ENCODE data around the gene RETREG1. TPM values are rescaled to one million over a fixed set of nuclear protein-coding genes. Genes with fewer than 3 reads are reported as not detected.

Gene RETREG1
- total and polyA plus RNA-seq, 7 experiments from 2014 or later = 37.4 to 130 (median 48.6) TPM

DNA sequence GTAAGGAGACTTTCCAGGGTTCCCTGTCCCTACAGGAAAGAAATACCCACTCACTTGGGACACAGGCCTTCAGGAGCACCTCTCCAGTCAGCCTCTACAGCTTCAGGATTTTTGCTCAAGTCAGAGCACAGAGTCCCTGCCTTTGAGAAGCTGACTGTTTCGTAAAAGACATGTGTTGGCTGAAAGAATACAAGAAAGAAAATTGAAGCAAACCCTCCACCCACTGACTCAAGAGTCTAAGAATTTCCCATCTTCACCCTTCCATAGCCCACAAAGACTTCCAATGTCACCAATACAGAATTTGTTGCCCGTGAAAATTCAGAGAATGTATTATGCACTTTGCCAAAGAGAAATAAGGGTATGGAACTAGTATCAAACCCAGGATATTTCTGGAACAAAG is 98.2 kb downstream of the RETREG1 start:
- CTCF ChIA-PET = no interaction called here
- no peak overlapping the region for H3K4me3 ChIP-seq (ENCODE audit: low read length)
- H3K27ac Mint-ChIP-seq = peak overlapping the region in 5 of 9 donors; percentile 14 to 56 (median 19)
- intact Hi-C loops (cut with micrococcal nuclease) = no loop called here
- DNase-seq (no peak), ATAC-seq (no peak)
- POLR2A ChIA-PET = no interaction called here
- peak overlapping the region in 1 of 10 donors; percentile 26 for H3K4me3 Mint-ChIP-seq
- H3K27ac ChIP-seq (ENCODE audit: low read depth, low read length) = no peak overlapping the region
- no peaks in the 10 kb centered on the region for H3K36me3 ChIP-seq (ENCODE audit: control insufficient read depth in 2 of 3, insufficient read depth in 3 of 3, low read length in 3 of 3)
- H3K9me3 Mint-ChIP-seq = no peaks in the 10 kb centered on the region
- no peaks in the 10 kb centered on the region for H3K27me3 Mint-ChIP-seq
- peaks cover 2 to 22% (median 7%) of the 10 kb centered on the region in 5 donors for H3K36me3 Mint-ChIP-seq
- peaks cover 0 to 8% of the 10 kb centered on the region in 2 donors for H3K4me1 ChIP-seq (ENCODE audit: control insufficient read depth in 2 of 2, insufficient read depth in 2 of 2, low read length in 2 of 2)
- peaks cover 13 to 98% (median 75%) of the 10 kb centered on the region in 7 donors for H3K4me1 Mint-ChIP-seq
- H3K9me3 ChIP-seq (ENCODE audit: control insufficient read depth in 2 of 3, low read length in 3 of 3) = no peaks in the 10 kb centered on the region
- H3K27me3 ChIP-seq (ENCODE audit: control insufficient read depth in 2 of 2, insufficient read depth in 2 of 2, low read length in 2 of 2) = no peaks in the 10 kb centered on the region

DNA sequence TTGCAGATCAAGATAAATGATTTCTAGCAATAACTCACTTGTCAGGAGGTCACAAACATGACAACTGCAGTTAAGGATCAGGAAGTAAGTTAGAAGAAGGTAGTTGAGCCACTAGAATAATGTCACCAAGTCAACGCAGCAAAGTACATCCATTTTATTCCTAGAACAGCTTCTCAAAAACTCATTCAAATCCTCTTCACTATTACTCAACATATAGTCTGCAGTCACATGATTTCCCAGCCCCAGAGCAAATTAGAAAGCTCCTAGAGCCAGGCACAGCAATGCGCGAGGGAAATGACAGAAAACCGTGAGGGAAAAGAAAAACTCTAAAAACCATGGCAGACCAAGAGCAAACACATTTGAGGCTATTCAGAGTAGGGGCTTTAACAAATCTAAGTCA is 101.3 kb downstream of the RETREG1 start:
- intact Hi-C loops (cut with micrococcal nuclease) = no loop called here

DNA sequence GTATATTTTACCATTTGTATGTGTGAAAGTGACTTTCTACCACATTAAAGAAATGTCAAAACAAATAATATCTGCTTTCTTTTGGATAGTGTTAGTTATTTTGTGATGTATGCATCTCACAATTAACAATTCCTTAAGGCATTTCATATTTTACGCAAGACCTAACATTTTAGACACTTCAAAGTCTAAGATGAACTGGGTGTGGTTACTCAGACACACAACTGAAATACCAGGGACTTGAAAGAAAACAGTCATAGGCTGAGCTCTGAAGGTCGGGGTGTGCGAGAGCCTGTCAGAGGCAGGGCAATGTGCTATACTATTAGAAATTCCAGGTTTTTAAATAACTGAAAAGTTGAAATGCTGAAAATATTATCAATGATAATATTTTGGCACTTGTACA is 106.7 kb downstream of the RETREG1 start:
- H3K9me3 ChIP-seq (ENCODE audit: control insufficient read depth in 2 of 3, low read length in 3 of 3) = no peaks in the 10 kb centered on the region
- H3K4me1 Mint-ChIP-seq = peaks cover 3 to 89% (median 67%) of the 10 kb centered on the region in 7 donors
- H3K36me3 Mint-ChIP-seq = peaks cover 0 to 41% (median 19%) of the 10 kb centered on the region in 5 donors
- ATAC-seq (peak; percentile 41), DNase-seq (peak in 2 of 9 donors; percentile 4 to 22)
- no peak overlapping the region for H3K4me3 ChIP-seq (ENCODE audit: low read length)
- H3K27me3 ChIP-seq (ENCODE audit: control insufficient read depth in 2 of 2, insufficient read depth in 2 of 2, low read length in 2 of 2) = no peaks in the 10 kb centered on the region
- H3K27ac Mint-ChIP-seq = peak overlapping the region in 2 of 9 donors; percentile 38 to 43
- H3K36me3 ChIP-seq (ENCODE audit: control insufficient read depth in 2 of 3, insufficient read depth in 3 of 3, low read length in 3 of 3) = no peaks in the 10 kb centered on the region
- no peak overlapping the region for H3K27ac ChIP-seq (ENCODE audit: low read depth, low read length)
- H3K4me1 ChIP-seq (ENCODE audit: control insufficient read depth in 2 of 2, insufficient read depth in 2 of 2, low read length in 2 of 2) = no peaks in the 10 kb centered on the region
- H3K4me3 Mint-ChIP-seq = peak overlapping the region in 2 of 10 donors; percentile 36
- intact Hi-C loops (cut with micrococcal nuclease) = no loop called here
- ChIA-PET POLR2A (interaction anchor here (0.5 to 0.9 kb wide), 2 partner anchors 108 to 156 kb away, joined by 3 read pairs; no protein-coding TSS in a partner anchor), CTCF (no interaction called here)
- peaks cover 0 to 6% (median 0%) of the 10 kb centered on the region in 11 donors for H3K9me3 Mint-ChIP-seq
- no peaks in the 10 kb centered on the region for H3K27me3 Mint-ChIP-seq

More for the DNA sequence above, 101.3 kb downstream of the RETREG1 start:
- Histone ChIP-seq H3K4me3 (ENCODE audit: low read length) (no peak overlapping the region), H3K9me3 (ENCODE audit: control insufficient read depth in 2 of 3, low read length in 3 of 3) (no peaks in the 10 kb centered on the region), H3K27me3 (ENCODE audit: control insufficient read depth in 2 of 2, insufficient read depth in 2 of 2, low read length in 2 of 2) (no peaks in the 10 kb centered on the region), H3K27ac (ENCODE audit: low read depth, low read length) (no peak overlapping the region), H3K36me3 (ENCODE audit: control insufficient read depth in 2 of 3, insufficient read depth in 3 of 3, low read length in 3 of 3) (no peaks in the 10 kb centered on the region), H3K4me1 (ENCODE audit: control insufficient read depth in 2 of 2, insufficient read depth in 2 of 2, low read length in 2 of 2) (no peaks in the 10 kb centered on the region)
- DNase-seq (no peak), ATAC-seq (no peak)
- ChIA-PET POLR2A (no interaction called here), CTCF (interaction anchor here (1.7 kb wide), 1 partner anchor 25 kb away, joined by 5 read pairs; no protein-coding TSS in a partner anchor)
- H3K4me3 Mint-ChIP-seq = no peak overlapping the region
- no peaks in the 10 kb centered on the region for H3K27me3 Mint-ChIP-seq
- H3K36me3 Mint-ChIP-seq = peaks cover 0 to 33% (median 15%) of the 10 kb centered on the region in 5 donors
- peaks cover 0 to 6% (median 0%) of the 10 kb centered on the region in 11 donors for H3K9me3 Mint-ChIP-seq
- H3K4me1 Mint-ChIP-seq = peaks cover 7 to 98% (median 72%) of the 10 kb centered on the region in 7 donors
- peak overlapping the region in 3 of 9 donors; percentile 9 to 44 (median 17) for H3K27ac Mint-ChIP-seq

DNA sequence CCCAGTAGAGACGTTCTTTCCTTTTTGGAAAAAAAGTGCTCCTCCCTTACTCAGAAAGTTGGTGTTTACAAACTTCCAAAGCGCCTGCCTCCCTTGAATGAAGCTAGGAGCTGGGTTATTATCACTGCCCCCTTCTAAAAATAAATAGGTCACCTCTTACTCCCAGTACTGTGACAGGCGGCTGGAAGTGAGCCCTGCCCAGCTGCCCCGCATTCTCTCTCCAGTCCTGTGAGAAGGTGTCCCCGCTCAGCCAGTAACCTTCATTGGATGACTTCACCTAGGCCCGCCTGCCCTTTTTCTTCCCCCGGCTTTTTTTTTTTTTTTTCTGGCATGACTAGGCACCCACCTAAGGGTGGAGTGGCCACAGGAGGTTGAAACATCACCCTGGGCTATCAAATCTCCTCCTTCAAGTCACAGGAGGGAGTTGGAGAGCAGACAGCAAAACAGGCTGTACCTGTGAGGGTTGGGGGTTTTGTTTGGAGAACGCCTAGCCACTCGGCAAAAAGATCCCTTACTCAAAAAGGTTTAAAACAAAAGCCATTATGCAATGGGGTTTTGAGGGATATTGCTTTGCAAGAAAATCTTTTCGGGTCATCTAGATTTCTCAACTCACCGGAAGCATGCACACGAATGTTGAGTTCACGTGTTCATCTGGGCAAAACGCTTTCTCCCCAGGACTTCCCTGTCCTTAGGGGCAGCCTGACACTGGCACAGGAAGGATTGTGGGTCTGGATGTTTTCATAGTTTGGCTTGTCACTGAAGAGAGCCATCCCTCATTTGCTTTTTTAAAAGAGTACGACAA is 107.9 kb downstream of the RETREG1 start:
- peak overlapping the region in 1 of 10 donors; percentile 4 for H3K4me3 Mint-ChIP-seq
- CTCF ChIA-PET = no interaction called here
- peaks cover 6 to 53% (median 23%) of the 10 kb centered on the region in 5 donors for H3K36me3 Mint-ChIP-seq
- H3K27ac ChIP-seq (ENCODE audit: low read depth, low read length) = no peak overlapping the region
- H3K4me1 Mint-ChIP-seq = peaks cover 7 to 91% (median 74%) of the 10 kb centered on the region in 7 donors
- H3K4me3 ChIP-seq (ENCODE audit: low read length) = no peak overlapping the region
- DNase-seq (no peak), ATAC-seq (peak; percentile 34)
- H3K27me3 ChIP-seq (ENCODE audit: control insufficient read depth in 2 of 2, insufficient read depth in 2 of 2, low read length in 2 of 2) = no peaks in the 10 kb centered on the region
- no peaks in the 10 kb centered on the region for H3K27me3 Mint-ChIP-seq
- POLR2A ChIA-PET = no interaction called here
- intact Hi-C loops (cut with micrococcal nuclease) = no loop called here
- H3K27ac Mint-ChIP-seq = peak overlapping the region in 4 of 9 donors; percentile 39 to 58 (median 48)
- no peaks in the 10 kb centered on the region for H3K9me3 ChIP-seq (ENCODE audit: control insufficient read depth in 2 of 3, low read length in 3 of 3)
- H3K9me3 Mint-ChIP-seq = peaks cover 0 to 6% (median 0%) of the 10 kb centered on the region in 11 donors
- H3K36me3 ChIP-seq (ENCODE audit: control insufficient read depth in 2 of 3, insufficient read depth in 3 of 3, low read length in 3 of 3) = no peaks in the 10 kb centered on the region
- no peaks in the 10 kb centered on the region for H3K4me1 ChIP-seq (ENCODE audit: control insufficient read depth in 2 of 2, insufficient read depth in 2 of 2, low read length in 2 of 2)

DNA sequence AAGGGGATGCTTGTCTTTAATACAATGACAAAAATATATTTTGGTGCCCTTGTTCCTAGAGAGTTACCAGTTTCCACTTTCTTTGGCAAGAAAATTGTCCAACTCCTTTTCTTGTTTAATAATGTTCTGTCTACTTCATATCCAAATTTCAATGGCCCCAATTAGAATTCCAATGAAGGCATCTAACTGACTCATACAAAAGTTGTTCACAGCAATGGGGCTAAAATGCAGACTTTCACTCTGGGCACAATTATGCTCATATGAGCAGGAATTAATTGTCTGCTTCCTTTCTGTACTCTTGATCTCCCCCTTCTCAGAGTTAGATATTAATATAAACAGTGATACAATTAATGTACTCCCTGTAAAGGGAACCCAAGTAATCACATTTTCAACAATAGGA is 109.1 kb downstream of the RETREG1 start:
- peaks cover 0 to 6% (median 0%) of the 10 kb centered on the region in 11 donors for H3K9me3 Mint-ChIP-seq
- no peak overlapping the region for H3K4me3 ChIP-seq (ENCODE audit: low read length)
- DNase-seq (no peak), ATAC-seq (no peak)
- peak overlapping the region in 1 of 9 donors; percentile 64 for H3K27ac Mint-ChIP-seq
- ChIA-PET POLR2A (interaction anchor here (0.8 kb wide), 1 partner anchor 12 kb away, joined by 3 read pairs; no protein-coding TSS in a partner anchor), CTCF (interaction anchor here (0.8 kb wide), 1 partner anchor 18 kb away, joined by 3 read pairs; no protein-coding TSS in a partner anchor)
- H3K9me3 ChIP-seq (ENCODE audit: control insufficient read depth in 2 of 3, low read length in 3 of 3) = no peaks in the 10 kb centered on the region
- H3K27me3 ChIP-seq (ENCODE audit: control insufficient read depth in 2 of 2, insufficient read depth in 2 of 2, low read length in 2 of 2) = no peaks in the 10 kb centered on the region
- H3K27me3 Mint-ChIP-seq = no peaks in the 10 kb centered on the region
- intact Hi-C loops (cut with micrococcal nuclease) = no loop called here
- no peaks in the 10 kb centered on the region for H3K4me1 ChIP-seq (ENCODE audit: control insufficient read depth in 2 of 2, insufficient read depth in 2 of 2, low read length in 2 of 2)
- H3K4me1 Mint-ChIP-seq = peaks cover 7 to 86% (median 66%) of the 10 kb centered on the region in 7 donors
- no peaks in the 10 kb centered on the region for H3K36me3 ChIP-seq (ENCODE audit: control insufficient read depth in 2 of 3, insufficient read depth in 3 of 3, low read length in 3 of 3)
- peaks cover 6 to 58% (median 27%) of the 10 kb centered on the region in 5 donors for H3K36me3 Mint-ChIP-seq
- no peak overlapping the region for H3K27ac ChIP-seq (ENCODE audit: low read depth, low read length)
- no peak overlapping the region for H3K4me3 Mint-ChIP-seq

DNA sequence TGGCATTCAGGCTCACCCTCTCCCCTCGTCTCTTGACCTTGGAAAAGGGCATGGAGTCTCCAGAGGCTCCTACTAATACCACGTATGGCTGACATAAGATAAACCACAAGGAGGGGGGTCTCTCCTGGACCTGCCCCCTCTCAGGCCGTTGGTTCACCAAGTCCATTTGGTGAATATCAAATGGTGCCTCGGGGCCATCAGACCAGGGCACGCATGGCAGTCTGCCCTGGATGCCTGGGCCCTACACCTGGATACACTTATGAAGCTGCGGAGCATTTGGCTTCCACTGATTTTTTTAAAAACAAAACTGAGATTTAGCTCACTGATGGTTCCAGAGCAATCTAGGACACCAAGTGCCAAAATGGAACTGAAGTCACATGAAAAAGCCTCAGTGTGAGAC is 110.9 kb downstream of the RETREG1 start:
- Mint-ChIP-seq H3K36me3 (peaks cover 8 to 50% (median 27%) of the 10 kb centered on the region in 5 donors), H3K9me3 (peaks cover 0 to 8% (median 0%) of the 10 kb centered on the region in 11 donors), H3K27ac (peak overlapping the region in 1 of 9 donors; percentile 36), H3K4me3 (no peak overlapping the region), H3K27me3 (no peaks in the 10 kb centered on the region), H3K4me1 (peaks cover 8 to 74% (median 55%) of the 10 kb centered on the region in 7 donors)
- ATAC-seq = no peak
- no peaks in the 10 kb centered on the region for H3K4me1 ChIP-seq (ENCODE audit: control insufficient read depth in 2 of 2, insufficient read depth in 2 of 2, low read length in 2 of 2)
- no peak overlapping the region for H3K4me3 ChIP-seq (ENCODE audit: low read length)
- ChIA-PET POLR2A (no interaction called here), CTCF (interaction anchor here (0.6 to 0.8 kb wide), 2 partner anchors 39 to 160 kb away, joined by 3 read pairs; no protein-coding TSS in a partner anchor)
- H3K36me3 ChIP-seq (ENCODE audit: control insufficient read depth in 2 of 3, insufficient read depth in 3 of 3, low read length in 3 of 3) = peaks cover 0 to under 1% (median 0%) of the 10 kb centered on the region in 3 experiments
- H3K9me3 ChIP-seq (ENCODE audit: control insufficient read depth in 2 of 3, low read length in 3 of 3) = no peaks in the 10 kb centered on the region
- no peak for DNase-seq
- intact Hi-C loops (cut with micrococcal nuclease) = no loop called here
- no peak overlapping the region for H3K27ac ChIP-seq (ENCODE audit: low read depth, low read length)
- H3K27me3 ChIP-seq (ENCODE audit: control insufficient read depth in 2 of 2, insufficient read depth in 2 of 2, low read length in 2 of 2) = no peaks in the 10 kb centered on the region
